A549 (cell line): ENCODE results near the gene CTTN. TPM values are rescaled to one million over a fixed set of nuclear protein-coding genes. Genes with fewer than 3 reads are reported as not detected.

Experiments used
- ATAC-seq, 2 experiments: fragments of 200-7000 bp in 1 of 2; fragments of >200 bp in 1 of 2; cut with Nextera tagmentation in 1 of 2; cut with Tn5 transposase in 1 of 2; 3 replicates each; pipeline versions ENCODE4 v1.8.0 to v1.9.1; 2018 to 2020; ENCODE audit warnings: mild to moderate bottlenecking in 1 of 2, moderate library complexity in 1 of 2
- CTCF ChIA-PET: fragments of 300-600 bp; sonication (Branson Sonifier 250); formaldehyde crosslinking; extraction: SDS; loops from one replicate; lab custom pipeline; 2021; ENCODE audit warnings: antibody characterized with exemption, inconsistent platforms; lab: Yijun Ruan, JAX
- POLR2A ChIA-PET: fragments of 350-600 bp; formaldehyde crosslinking; extraction: SDS; loops from one replicate; lab custom pipeline; 2021; ENCODE audit warnings: antibody characterized with exemption, inconsistent platforms; lab: Yijun Ruan, JAX
- DNase-seq, 2 experiments: peaks; one replicate each; pipeline versions ENCODE4 v3.0.0 to v3.0.0-alpha.2; 2011 to 2016; ENCODE audit warnings: low read depth in 1 of 2, low spot score in 1 of 2
- FAIRE-seq: peaks from 2 replicates; lab custom pipeline; 2011; peaks lifted over from hg19 to GRCh38; lab: Jason Lieb, UNC
- H3K27ac ChIP-seq, 2 experiments: fragments of >200 bp; sonication (Bioruptor Twin); formaldehyde crosslinking; 3 replicates each; pipeline ENCODE4 v1.5.1; 2016 to 2017
- H3K4me1 ChIP-seq: fragments of >200 bp; sonication (Bioruptor Twin); formaldehyde crosslinking; 3 replicates; pipeline ENCODE4 v1.6.1; 2016
- H3K4me2 ChIP-seq: fragments of >200 bp; sonication (Bioruptor Twin); formaldehyde crosslinking; 3 replicates; pipeline ENCODE4 v1.6.1; 2016
- H3K4me3 ChIP-seq: fragments of >200 bp; sonication (Bioruptor Twin); formaldehyde crosslinking; 3 replicates; pipeline ENCODE4 v1.5.1; 2016
- H3K9me3 ChIP-seq: fragments of >200 bp; sonication (Bioruptor Twin); formaldehyde crosslinking; 3 replicates; pipeline ENCODE4 v1.6.1; 2016
- BHLHE40 ChIP-seq: IDR thresholded peaks from 2 replicates; pipeline ENCODE4 v1.6.1; 2012; ENCODE audit warnings: low read depth, low read length, inconsistent platforms
- CBX2 ChIP-seq: fragments of 200-600 bp; sonication (generic); IDR thresholded peaks from 2 replicates; pipeline ENCODE4 v1.6.1; 2016; ENCODE audit warnings: low read depth, mild to moderate bottlenecking, borderline replicate concordance
- CHD2 ChIP-seq: fragments of 150-350 bp; IDR thresholded peaks from 2 replicates; pipeline ENCODE4 v1.6.1; 2014; ENCODE audit warnings: low read length; ENCODE audit not compliant: partially characterized antibody
- CHD4 ChIP-seq: fragments of 200-600 bp; sonication (generic); IDR thresholded peaks from 2 replicates; pipeline ENCODE4 v1.6.1; 2016; ENCODE audit warnings: antibody characterized with exemption, mild to moderate bottlenecking, borderline replicate concordance
- EHF ChIP-seq: fragments of 250-450 bp; sonication (Bioruptor Pico); IDR thresholded peaks from 2 replicates; pipeline ENCODE4 v1.5.0; 2020; ENCODE audit warnings: mild to moderate bottlenecking
- EP300 ChIP-seq, 2 experiments: fragments of >200 bp; sonication (Bioruptor Twin); formaldehyde crosslinking; IDR thresholded peaks; 2 replicates in 1 of 2; 3 replicates in 1 of 2; pipeline ENCODE4 v1.6.1; 2016 to 2017
- FOSB ChIP-seq: fragments of 250-450 bp; sonication (Bioruptor Pico); IDR thresholded peaks from 2 replicates; pipeline ENCODE4 v1.5.0; 2020; ENCODE audit warnings: mild to moderate bottlenecking, moderate library complexity
- FOSL2 ChIP-seq, 2 experiments: fragments of 450-650 bp in 1 of 2; fragments of >200 bp in 1 of 2; sonication (Bioruptor Twin) in 1 of 2; formaldehyde crosslinking; IDR thresholded peaks; 2 replicates each; pipeline versions ENCODE4 v1.5.0 to v1.6.1; 2016 to 2020; ENCODE audit warnings: mild to moderate bottlenecking in 1 of 2, moderate library complexity in 1 of 2
- HOXB13 ChIP-seq: fragments of 250-450 bp; sonication (Bioruptor Pico); IDR thresholded peaks from 2 replicates; pipeline ENCODE4 v1.5.0; 2020; ENCODE audit warnings: low read depth, mild to moderate bottlenecking, moderate library complexity
- HOXB5 ChIP-seq: fragments of 250-450 bp; sonication (Bioruptor Pico); IDR thresholded peaks from 2 replicates; pipeline ENCODE4 v1.5.0; 2020; ENCODE audit warnings: mild to moderate bottlenecking, moderate library complexity
- JUN ChIP-seq, 2 experiments: fragments of >200 bp; sonication (Bioruptor Twin); formaldehyde crosslinking; IDR thresholded peaks; 2 replicates in 1 of 2; 3 replicates in 1 of 2; pipeline ENCODE4 v1.6.1; 2016 to 2017
- KDM1A ChIP-seq: fragments of 200-600 bp; sonication (generic); IDR thresholded peaks from 2 replicates; pipeline ENCODE4 v1.6.1; 2016; ENCODE audit warnings: low read depth, mild to moderate bottlenecking
- MAFK ChIP-seq: fragments of 450-650 bp; IDR thresholded peaks from 2 replicates; pipeline ENCODE4 v1.6.1; 2014; ENCODE audit not compliant: partially characterized antibody
- NFE2L2 ChIP-seq: fragments of 150-350 bp; conservative IDR thresholded peaks from 2 replicates; pipeline ENCODE4 v1.6.1; 2014; ENCODE audit warnings: low read length
- NPAS2 ChIP-seq: fragments of 250-450 bp; sonication (Bioruptor Pico); IDR thresholded peaks from 2 replicates; pipeline ENCODE4 v1.8.0; 2022; ENCODE audit warnings: mild to moderate bottlenecking, moderate library complexity, borderline replicate concordance
- NR3C1 ChIP-seq: fragments of >200 bp; sonication (Bioruptor Twin); formaldehyde crosslinking; IDR thresholded peaks from 3 replicates; pipeline ENCODE4 v1.6.1; 2017
- PHF8 ChIP-seq: fragments of 200-600 bp; sonication (generic); IDR thresholded peaks from 2 replicates; pipeline ENCODE4 v1.6.1; 2016; ENCODE audit warnings: low read depth, mild to moderate bottlenecking, antibody characterized with exemption, moderate library complexity, borderline replicate concordance
- RCOR1 ChIP-seq: fragments of 150-350 bp; IDR thresholded peaks from 2 replicates; pipeline ENCODE4 v1.6.1; 2014; ENCODE audit warnings: antibody characterized with exemption, low read length, low read depth
- SREBF2 ChIP-seq: fragments of 450-650 bp; IDR thresholded peaks from 2 replicates; pipeline ENCODE4 v1.6.1; 2014; ENCODE audit warnings: mild to moderate bottlenecking, moderate library complexity
- TFCP2L1 ChIP-seq: fragments of 250-450 bp; sonication (Bioruptor Pico); IDR thresholded peaks from 2 replicates; pipeline ENCODE4 v1.5.0; 2021; ENCODE audit warnings: mild to moderate bottlenecking
- TP53 ChIP-seq: fragments of 250-450 bp; sonication (Bioruptor Pico); IDR thresholded peaks from 2 replicates; pipeline ENCODE4 v1.5.0; 2021; ENCODE audit warnings: mild to moderate bottlenecking, moderate library complexity
- ZNF302 ChIP-seq: fragments of 250-450 bp; sonication (Bioruptor Pico); IDR thresholded peaks from 2 replicates; pipeline ENCODE4 v1.9.0; 2021; ENCODE audit warnings: inconsistent platforms, mild to moderate bottlenecking, moderate library complexity
- ZSCAN20 ChIP-seq: fragments of 250-450 bp; sonication (Bioruptor Pico); IDR thresholded peaks from 2 replicates; pipeline ENCODE4 v1.8.0; 2022; ENCODE audit warnings: mild to moderate bottlenecking, moderate library complexity
- WGBS: methylation state at CpG from one replicate; pipeline ENCODE4 v1.1.6; 2017; ENCODE audit errors: missing lambda C conversion rate; 5-methylcytosine and 5-hydroxymethylcytosine counted together
- polyA plus RNA-seq, 4 experiments: library from polyadenylated mRNA; depleted of rRNA in 3 of 4; stranded (reverse); fragments of >200 nt; fragmentation: RNase III in 1 of 4; extraction: RNeasy Plus Mini Kit Qiagen cat#74134 plus additional on column Dnase treatment in 1 of 4; gene quantifications; 2 replicates in 3 of 4; 3 replicates in 1 of 4; pipeline ENCODE4 v1.2.3, GENCODE V29; 2011 to 2017
- TF ChIP-seq, protein P1 (sequence below): fragments of 450-650 bp; IDR thresholded peaks from 2 replicates; pipeline ENCODE4 v1.6.1; 2014; ENCODE audit warnings: antibody characterized with exemption
- TF ChIP-seq, protein P2 (sequence below): IDR thresholded peaks from 2 replicates; pipeline ENCODE4 v1.6.1; 2012
- TF ChIP-seq, protein P3 (sequence below): fragments of 250-450 bp; sonication (Bioruptor Pico); IDR thresholded peaks from 2 replicates; pipeline ENCODE4 v1.5.0; 2021; ENCODE audit warnings: mild to moderate bottlenecking, moderate library complexity, borderline replicate concordance

The CTTN gene
- polyA plus RNA-seq, 2 of the 4 experiments (the other 2 are of a cell fraction): 140 to 214 TPM

DNA sequence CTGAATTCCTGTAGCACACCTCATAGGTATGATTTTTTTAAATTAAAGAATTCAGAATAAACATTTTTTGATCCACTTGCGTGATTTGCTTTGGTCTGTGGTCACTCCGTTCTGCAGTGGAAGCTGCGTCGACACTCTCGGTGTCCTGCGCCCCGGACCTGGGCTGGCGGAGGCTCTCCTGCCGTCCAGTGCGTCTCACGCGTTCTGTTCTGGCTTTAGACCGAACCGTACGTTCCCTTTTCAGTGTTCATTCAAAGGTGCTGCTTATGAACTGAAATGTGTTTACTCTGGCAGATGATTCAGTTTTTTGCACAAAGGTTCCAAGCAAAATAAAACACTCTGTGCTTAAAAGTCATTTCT, 38.2 kb downstream of the CTTN start:
- H3K4me3 ChIP-seq: no peak overlapping the region
- H3K9me3 ChIP-seq: no peaks in the 10 kb centered on the region
- WGBS: 98% methylated on average over 15 of the region's 15 CpGs
- POLR2A ChIA-PET: no interaction called here
- TF ChIP-seq BHLHE40 (no peak), EHF (no peak), RCOR1 (no peak)
- no peak for DNase-seq
- no peak overlapping the region for H3K4me2 ChIP-seq
- no peak overlapping the region for H3K27ac ChIP-seq
- H3K4me1 ChIP-seq: no peaks in the 10 kb centered on the region
- FAIRE-seq: no peak
- CTCF ChIA-PET: no interaction called here
- ATAC-seq: no peak

DNA sequence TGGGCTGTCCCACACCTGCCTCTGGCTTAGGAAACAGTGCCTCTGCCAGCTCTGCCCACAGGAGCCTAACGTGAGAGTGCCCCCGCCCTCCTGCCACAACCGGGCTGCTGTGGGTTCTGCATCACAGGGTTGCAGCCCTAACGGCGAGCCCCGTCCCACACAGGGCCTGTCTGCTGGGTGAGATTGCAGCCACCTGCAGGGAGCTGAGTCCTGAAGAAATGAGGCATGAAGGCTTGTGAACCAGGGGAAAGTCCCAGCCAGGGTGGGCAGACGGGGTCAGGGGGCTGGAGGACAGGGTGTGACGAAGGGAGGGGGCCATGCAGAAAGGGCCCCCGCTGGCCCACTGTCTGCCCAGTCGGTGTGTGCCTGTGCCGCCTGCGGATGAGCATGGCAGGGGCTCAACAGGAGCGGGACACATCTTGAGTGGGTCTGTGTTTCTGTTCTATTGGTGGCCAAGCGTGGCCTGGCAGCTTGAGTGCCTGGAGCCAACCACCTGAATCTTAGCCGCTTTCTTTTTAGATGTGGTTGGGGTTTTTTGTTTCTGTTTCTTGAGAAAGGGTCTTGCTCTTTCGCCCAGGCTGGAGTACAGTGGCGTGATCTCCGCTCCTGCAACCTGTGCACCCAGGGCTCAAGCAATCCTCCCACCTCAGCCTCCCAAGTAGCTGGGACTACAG, 38.9 kb downstream of the CTTN start:
- TF ChIP-seq HOXB13 (CRISPR knock-in tag): no peak
- no peak for TF ChIP-seq NPAS2 (CRISPR knock-in tag)
- TF ChIP-seq NFE2L2: no peak
- TF ChIP-seq ZSCAN20 (CRISPR knock-in tag): no peak
- TF ChIP-seq FOSB (CRISPR knock-in tag): no peak
- no peak for TF ChIP-seq NR3C1
- TF ChIP-seq CHD2: no peak
- TF ChIP-seq, protein P1, sequence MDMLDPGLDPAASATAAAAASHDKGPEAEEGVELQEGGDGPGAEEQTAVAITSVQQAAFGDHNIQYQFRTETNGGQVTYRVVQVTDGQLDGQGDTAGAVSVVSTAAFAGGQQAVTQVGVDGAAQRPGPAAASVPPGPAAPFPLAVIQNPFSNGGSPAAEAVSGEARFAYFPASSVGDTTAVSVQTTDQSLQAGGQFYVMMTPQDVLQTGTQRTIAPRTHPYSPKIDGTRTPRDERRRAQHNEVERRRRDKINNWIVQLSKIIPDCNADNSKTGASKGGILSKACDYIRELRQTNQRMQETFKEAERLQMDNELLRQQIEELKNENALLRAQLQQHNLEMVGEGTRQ: no peak
- no peak for TF ChIP-seq FOSL2 (IDR thresholded peaks at IDR 0.05)
- no peak for TF ChIP-seq FOSL2 (CRISPR knock-in tag; IDR thresholded peaks at IDR 0.05)
- TF ChIP-seq, protein P2, sequence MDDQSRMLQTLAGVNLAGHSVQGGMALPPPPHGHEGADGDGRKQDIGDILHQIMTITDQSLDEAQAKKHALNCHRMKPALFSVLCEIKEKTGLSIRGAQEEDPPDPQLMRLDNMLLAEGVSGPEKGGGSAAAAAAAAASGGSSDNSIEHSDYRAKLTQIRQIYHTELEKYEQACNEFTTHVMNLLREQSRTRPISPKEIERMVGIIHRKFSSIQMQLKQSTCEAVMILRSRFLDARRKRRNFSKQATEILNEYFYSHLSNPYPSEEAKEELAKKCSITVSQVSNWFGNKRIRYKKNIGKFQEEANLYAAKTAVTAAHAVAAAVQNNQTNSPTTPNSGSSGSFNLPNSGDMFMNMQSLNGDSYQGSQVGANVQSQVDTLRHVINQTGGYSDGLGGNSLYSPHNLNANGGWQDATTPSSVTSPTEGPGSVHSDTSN: no peak
- no peak for TF ChIP-seq EHF
- no peak for TF ChIP-seq PHF8
- FAIRE-seq: no peak
- H3K27ac ChIP-seq: no peak overlapping the region
- no peak overlapping the region for H3K4me3 ChIP-seq
- ChIA-PET CTCF (no interaction called here), POLR2A (no interaction called here)
- no peak for DNase-seq
- ATAC-seq: no peak
- 96% methylated on average over 10 of the region's 18 CpGs for WGBS
- no peak overlapping the region for H3K4me2 ChIP-seq
- H3K4me1 ChIP-seq: no peaks in the 10 kb centered on the region
- H3K9me3 ChIP-seq: no peaks in the 10 kb centered on the region

DNA sequence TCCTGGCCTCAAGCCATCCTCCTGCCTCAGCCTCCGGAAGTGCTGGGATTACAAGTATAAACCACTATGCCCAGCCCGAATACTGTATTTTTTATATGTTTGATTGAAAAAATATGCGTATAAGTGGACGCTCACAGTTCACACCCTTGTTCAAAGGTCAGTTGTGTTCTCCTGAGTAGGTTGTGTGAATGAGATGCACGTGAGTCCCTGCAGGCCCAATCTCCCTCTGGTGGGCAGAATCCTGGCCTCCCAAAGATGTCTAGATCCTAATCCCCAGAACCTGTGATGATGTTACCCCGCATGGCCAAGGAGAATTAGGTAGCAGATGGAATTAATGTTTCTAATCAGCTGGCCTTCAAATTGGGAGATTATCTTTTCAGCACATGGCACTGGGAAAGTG, 41.9 kb downstream of the CTTN start:
- no peaks in the 10 kb centered on the region for H3K9me3 ChIP-seq
- H3K4me1 ChIP-seq: no peaks in the 10 kb centered on the region
- ChIA-PET POLR2A (no interaction called here), CTCF (interaction anchor here (0.6 kb wide), 1 partner anchor 102 kb away, joined by 3 read pairs; no protein-coding TSS in a partner anchor)
- 86% methylated on average over 6 of the region's 6 CpGs for WGBS
- H3K4me3 ChIP-seq: no peak overlapping the region
- no peak for FAIRE-seq
- no peak for DNase-seq
- no peak overlapping the region for H3K4me2 ChIP-seq
- no peak for ATAC-seq
- TF ChIP-seq EP300 (IDR thresholded peaks at IDR 0.05) (no peak), TFCP2L1 (CRISPR knock-in tag) (no peak), FOSB (CRISPR knock-in tag) (no peak), PHF8 (no peak), MAFK (no peak), TP53 (no peak)
- no peak overlapping the region for H3K27ac ChIP-seq

DNA sequence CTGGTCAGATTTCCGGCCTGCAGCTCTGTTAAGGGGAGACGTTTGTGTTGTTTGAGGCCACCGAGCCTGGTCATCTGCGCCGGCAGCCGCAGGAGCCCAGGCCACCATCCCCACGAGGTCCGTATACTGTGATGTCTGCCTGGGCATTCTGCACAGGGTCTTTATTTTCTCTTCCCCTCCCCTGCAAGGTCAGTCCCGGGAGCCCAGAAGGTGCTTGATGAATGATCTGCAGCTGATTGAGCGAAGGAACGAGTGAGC, 45.4 kb downstream of the CTTN start:
- H3K9me3 ChIP-seq: peaks cover 8% of the 10 kb centered on the region; the same call in 2 of the 3 replicates
- CTCF ChIA-PET: no interaction called here
- ATAC-seq (no peak), DNase-seq (no peak), FAIRE-seq (no peak)
- no peak overlapping the region for H3K4me3 ChIP-seq
- no peaks in the 10 kb centered on the region for H3K4me1 ChIP-seq
- H3K4me2 ChIP-seq: no peak overlapping the region
- POLR2A ChIA-PET: no interaction called here
- TF ChIP-seq FOSB (CRISPR knock-in tag) (no peak), ZNF302 (CRISPR knock-in tag) (no peak), TP53 (no peak), SREBF2 (no peak), RCOR1 (no peak), JUN (IDR thresholded peaks at IDR 0.05) (no peak), CBX2 (no peak), KDM1A (no peak), HOXB5 (CRISPR knock-in tag) (no peak), NFE2L2 (no peak), CHD4 (no peak)
- TF ChIP-seq, protein P1: no peak
- TF ChIP-seq, protein P3, sequence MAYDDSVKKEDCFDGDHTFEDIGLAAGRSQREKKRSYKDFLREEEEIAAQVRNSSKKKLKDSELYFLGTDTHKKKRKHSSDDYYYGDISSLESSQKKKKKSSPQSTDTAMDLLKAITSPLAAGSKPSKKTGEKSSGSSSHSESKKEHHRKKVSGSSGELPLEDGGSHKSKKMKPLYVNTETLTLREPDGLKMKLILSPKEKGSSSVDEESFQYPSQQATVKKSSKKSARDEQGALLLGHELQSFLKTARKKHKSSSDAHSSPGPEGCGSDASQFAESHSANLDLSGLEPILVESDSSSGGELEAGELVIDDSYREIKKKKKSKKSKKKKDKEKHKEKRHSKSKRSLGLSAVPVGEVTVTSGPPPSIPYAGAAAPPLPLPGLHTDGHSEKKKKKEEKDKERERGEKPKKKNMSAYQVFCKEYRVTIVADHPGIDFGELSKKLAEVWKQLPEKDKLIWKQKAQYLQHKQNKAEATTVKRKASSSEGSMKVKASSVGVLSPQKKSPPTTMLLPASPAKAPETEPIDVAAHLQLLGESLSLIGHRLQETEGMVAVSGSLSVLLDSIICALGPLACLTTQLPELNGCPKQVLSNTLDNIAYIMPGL: no peak
- WGBS: 86% methylated on average over 11 of the region's 11 CpGs
- H3K27ac ChIP-seq: no peak overlapping the region
